HPDE6-E6E7 (cell line): ENCODE data around the gene TMPRSS9.
A peak's percentile ranks its signal among the peaks of the same experiment; 100 is the strongest.

ENCODE experiments used
- DNase-seq: peaks from one replicate; pipeline ENCODE4 v3.0.0; 2011; ENCODE audit warnings: missing footprints; ENCODE audit errors: extremely low spot score

Gene TMPRSS9

GRCh38 chr19:2359992-2360685 lies at the start of gene TMPRSS9:
Gene TMPRSS9 (plus strand): TSS chr19:2360265. CDS start chr19:2389786, 29,521 bp downstream.
- DNase-seq, result no peak

DNA sequence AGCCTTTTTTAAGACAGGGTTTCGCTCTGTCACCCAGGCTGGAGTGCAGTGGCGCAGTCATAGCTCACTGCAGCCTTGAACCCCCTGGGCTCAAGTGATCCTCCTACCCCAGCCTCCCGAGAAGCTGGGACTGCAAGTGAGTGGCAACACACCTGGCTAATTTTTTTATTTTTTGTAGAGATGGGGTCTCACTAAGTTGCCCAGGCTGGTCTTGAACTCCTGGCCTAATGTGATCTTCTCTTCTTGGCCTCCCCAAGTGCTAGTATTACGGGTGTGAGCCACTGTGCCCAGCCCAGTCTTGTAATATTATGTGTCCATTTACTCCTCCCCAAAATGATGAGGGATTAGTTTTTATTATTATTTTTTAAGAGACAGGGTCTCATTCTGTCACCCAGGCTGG lies 49.0 kb upstream of the TMPRSS9 start:
- no peak for DNase-seq

GRCh38 chr19:2312820-2313501 lies 47.1 kb upstream of the TMPRSS9 start:
- DNase-seq, result no peak

DNA sequence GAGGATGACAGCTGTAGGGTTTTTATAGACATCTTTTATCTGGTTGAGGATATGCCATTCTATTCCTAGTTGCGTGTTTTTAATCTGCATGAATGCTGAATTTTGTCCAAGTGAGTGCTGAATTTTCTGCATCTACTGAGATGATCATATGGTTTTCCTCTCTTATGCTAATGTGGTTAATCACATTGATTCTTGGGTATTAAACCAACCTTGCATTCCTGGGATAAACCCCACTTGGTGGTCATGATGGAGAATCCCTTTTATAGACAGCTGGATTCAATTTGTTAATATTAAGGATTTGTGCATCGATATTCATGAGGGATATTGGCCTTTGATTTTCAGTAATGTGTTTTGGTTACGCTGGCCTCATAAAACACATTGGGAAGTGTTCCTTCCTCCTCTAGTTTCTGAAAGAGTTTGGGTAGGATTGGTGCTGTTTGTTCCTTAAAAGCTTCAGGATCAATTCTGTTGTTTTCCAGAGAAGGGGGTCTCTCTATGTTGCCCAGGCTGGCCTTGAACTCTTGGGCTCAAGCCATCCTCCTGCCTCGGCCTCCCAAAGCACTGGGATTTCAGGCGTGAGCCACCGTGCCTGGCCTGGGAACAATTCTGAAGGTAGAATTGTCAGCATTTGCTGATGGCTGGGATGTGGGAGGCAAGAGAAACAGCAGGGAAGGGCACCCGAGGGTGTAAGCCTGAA lies 44.8 kb upstream of the TMPRSS9 start:
- no peak for DNase-seq

DNA sequence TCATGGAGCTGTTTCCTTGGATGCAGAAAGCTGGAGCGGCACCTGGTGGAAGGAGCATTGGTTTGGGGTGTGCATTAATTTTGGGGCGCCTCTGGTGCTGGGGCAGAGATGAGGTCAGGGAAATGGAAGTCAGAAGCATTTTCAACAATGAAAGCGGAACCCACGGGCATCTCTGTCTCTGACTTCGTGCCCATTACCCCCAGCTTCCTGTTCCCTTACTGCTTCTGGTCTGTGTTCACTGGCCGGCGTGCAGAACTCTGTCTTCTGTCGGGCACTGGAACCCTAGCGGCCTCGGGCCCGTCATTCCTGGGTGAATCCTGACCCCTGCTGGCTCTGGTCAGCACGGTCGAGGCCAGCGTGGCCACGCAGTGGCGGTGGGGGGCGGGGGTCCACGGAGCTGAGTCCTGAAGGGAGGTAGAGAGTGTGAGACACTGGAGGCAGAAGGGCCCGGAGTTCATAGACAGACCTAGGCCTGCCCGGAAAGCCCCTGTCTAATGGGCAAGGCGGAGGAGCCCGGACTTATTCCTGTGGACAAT lies 44.2 kb upstream of the TMPRSS9 start:
- no peak for DNase-seq

GRCh38 chr19:2317300-2317699 lies 42.8 kb upstream of the TMPRSS9 start:
- DNase-seq, result no peak

DNA sequence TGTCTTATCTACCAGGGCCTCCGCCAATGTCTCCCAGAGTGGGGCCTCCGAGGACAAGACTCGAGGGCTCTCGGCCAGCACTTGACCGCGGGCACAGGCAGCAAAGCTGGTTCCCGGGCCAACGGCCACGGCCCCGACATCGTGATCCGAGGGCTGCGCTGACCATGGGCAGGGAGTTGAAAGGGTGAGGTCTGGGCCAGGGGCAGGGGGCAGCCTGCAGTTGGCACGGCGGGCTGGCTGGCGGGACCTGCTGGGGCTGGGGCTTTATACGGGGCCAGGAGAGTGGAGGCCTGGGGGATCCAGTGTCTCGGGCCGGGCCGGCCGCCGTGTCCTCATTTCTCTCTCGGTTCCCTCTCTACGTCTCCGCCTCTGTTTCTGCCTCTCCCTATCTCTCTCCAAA lies 42.3 kb upstream of the TMPRSS9 start:
- no peak for DNase-seq

GRCh38 chr19:2318923-2319322 lies 41.1 kb upstream of the TMPRSS9 start:
- DNase-seq, result no peak

DNA sequence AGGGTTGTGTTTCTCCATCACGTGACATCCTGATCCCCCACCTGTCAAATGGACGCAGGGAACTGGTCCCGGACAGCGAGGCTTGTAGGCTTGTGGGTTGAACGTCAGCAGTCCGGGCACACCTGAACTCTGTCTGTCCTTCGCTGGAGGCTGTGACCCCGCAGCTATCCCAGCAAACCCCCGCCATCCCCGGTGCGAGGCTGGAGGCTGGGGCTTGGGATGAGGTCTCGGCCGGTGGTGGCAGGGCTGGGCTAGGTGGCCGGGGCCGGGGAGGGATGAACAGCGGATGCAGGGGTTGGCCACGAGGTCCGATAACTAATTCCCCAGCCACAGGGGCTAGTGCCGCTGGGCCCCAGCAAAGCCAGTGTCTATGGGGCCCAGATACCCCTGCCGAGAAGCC lies 40.5 kb upstream of the TMPRSS9 start:
- no peak for DNase-seq

DNA sequence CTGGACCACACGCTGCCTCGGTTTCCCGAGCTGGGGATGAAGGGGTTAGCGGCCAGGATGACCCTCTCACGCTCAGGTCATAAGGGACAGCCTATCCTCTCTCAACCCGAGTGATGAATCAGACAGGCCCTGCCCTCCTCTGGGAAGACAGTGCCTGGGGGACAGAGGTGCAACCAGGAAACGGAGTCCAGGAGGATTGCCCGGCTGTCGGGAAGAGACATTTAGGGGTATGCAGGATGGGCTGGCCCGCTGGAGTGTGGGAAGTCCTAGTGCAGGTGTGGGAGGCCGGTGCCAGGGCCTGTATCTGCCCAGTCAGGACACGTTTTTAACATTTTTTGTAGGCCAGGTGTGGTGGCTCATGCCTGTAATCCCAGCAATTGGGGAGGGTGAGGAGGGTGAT lies 40.0 kb upstream of the TMPRSS9 start:
- peak; percentile 66 for DNase-seq

- no peak for DNase-seq
These were observed 39.1 kb upstream of the TMPRSS9 start for GRCh38 chr19:2320939-2321338.

GRCh38 chr19:2321565-2322283 lies 38.3 kb upstream of the TMPRSS9 start:
- no peak for DNase-seq

DNA sequence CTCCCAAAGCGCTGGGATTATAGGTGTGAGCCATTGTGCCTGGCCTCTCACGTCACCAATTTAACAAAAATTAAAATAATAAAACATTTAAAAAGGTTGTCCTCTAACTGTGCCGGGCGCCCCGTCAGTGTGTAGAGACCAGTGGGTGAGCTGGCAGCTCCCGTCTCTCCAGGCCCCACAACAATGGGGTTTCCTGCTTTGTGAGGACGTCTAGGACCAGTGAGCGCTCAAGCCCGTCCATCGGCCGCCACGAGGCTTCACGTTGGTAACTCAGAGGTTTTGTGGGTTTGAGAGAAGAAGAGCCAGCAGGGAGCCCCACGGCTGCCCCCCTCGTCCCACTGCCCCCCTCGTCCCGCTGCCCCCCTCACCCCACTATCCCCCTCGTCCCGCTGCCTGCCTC lies 36.4 kb upstream of the TMPRSS9 start:
- DNase-seq, result no peak

DNA sequence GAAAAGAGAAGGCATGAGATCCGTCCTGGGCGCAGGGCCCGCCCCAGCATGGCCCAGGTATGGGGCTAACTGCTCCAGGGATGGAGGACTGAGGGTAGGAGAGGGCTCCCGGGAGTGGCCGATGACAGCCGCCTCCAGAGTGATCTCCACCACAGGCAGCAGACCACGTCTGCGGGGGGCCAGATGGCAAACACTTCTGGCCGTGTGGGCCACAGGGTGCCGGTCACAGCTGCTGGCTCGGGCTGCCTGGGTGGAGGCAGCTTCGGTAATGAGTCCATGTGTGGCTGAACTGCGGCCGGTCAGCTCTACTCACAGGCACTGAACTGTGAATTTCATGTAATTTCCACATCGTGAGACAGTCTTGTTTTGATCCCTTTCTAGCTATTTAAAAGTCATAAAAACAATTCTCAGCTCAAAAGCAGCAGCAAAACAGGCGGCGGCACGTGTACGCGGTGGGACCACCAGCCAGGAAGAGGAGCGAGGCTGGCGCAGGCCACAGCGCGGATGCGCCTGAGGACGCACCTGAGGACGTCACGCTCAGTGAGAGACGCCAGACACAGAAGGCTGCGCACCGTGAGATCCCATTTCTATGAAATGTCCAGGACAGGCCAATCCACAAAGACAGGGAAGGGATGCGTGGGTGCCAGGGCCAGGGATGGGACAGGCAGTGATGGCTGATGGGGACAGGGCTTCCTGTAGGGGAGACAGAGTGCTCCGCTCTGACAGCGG lies 35.7 kb upstream of the TMPRSS9 start:
- DNase-seq, result no peak

- DNase-seq, result no peak
These were observed 34.6 kb upstream of the TMPRSS9 start for GRCh38 chr19:2325281-2326046.

DNA sequence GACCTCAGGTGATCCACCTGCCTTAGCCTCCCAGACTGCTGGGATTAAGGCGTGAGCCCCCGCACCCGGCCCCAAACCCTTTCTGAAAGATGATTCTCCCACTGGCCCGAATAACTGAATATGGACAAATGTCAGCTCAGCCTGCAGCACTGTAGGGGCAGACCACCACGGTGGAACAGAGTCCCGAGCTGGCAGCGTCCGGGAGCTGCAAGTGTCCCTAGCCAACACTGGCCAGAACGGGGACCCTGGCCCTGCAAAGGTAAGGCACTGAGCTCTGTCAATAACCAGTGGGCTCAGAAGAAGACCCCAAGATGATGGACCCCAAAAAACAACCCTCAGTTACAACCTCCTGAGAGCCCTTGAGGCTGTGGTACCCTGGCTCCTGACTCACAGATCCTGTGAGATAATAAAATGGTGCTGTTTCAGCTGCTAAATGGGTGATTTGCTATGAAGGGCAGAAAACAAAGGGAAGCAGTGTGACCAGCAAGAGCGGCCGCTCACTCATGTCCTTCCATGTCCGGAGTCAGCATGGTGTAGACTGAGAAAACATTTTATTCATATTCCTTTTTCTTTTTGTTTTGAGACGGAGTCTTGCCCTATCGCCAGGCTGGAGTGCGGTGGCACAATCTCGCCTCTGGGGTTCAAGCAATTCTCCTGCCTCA lies 33.2 kb upstream of the TMPRSS9 start:
- DNase-seq, result no peak

GRCh38 chr19:2327773-2328400 lies 32.2 kb upstream of the TMPRSS9 start:
- DNase-seq, result peak; percentile 49

- peak; percentile 95 for DNase-seq
These were observed 31.5 kb upstream of the TMPRSS9 start, which contains the start of the genes LSM7 and SPPL2B for GRCh38 chr19:2328401-2329148. Gene LSM7 (minus strand): TSS chr19:2328586. CDS start chr19:2328566, 20 bp downstream. Gene SPPL2B (plus strand): TSS chr19:2328684. CDS start chr19:2328710, 26 bp downstream.

DNA sequence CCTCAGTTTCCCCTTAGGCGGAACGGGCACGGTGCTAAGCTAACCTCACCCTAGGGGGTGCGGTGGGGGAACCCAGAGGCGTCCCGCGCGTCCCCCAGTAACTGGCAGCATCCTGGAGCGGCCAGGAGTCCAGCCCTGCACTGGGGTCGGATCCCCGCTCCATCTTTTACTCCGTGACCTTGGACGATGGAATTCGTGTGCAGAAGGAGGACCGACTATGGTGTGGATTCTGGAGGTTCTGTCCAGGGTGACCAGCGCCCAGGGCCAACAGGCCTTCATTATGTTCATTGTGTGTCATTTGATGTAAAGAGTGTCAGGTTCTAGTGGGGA lies 31.0 kb upstream of the TMPRSS9 start:
- no peak for DNase-seq
